DMS 273 treated with DMSO at 0.1 percent for 48 hours (cell line): ENCODE measurements around the gene CHCHD6.
A peak's percentile ranks its signal among the peaks of the same experiment; 100 is the strongest.

Source experiments
- DNase-seq: peaks from one replicate; lab custom pipeline; 2025; lab: John Stamatoyannopoulos, UW

CHCHD6 gene

GRCh38 chr3:126743350-126743749 is 39.3 kb downstream of the CHCHD6 start:
- no peak for DNase-seq

- no peak for DNase-seq
These were observed 39.7 kb downstream of the CHCHD6 start for GRCh38 chr3:126743781-126744180.

- DNase-seq: no peak
These were observed 41.8 kb downstream of the CHCHD6 start for GRCh38 chr3:126745760-126746394.

GRCh38 chr3:126746395-126747177 is 42.5 kb downstream of the CHCHD6 start:
- no peak for DNase-seq

GRCh38 chr3:126747768-126748167 is 43.7 kb downstream of the CHCHD6 start:
- no peak for DNase-seq

GRCh38 chr3:126748701-126749546 is 44.9 kb downstream of the CHCHD6 start:
- no peak for DNase-seq

GRCh38 chr3:126749547-126749875 is 45.5 kb downstream of the CHCHD6 start:
- no peak for DNase-seq

GRCh38 chr3:126749931-126750755 is 46.1 kb downstream of the CHCHD6 start:
- DNase-seq: no peak

GRCh38 chr3:126750756-126751121 is 46.7 kb downstream of the CHCHD6 start:
- DNase-seq: peak; percentile 78

- no peak for DNase-seq
These were observed 47.7 kb downstream of the CHCHD6 start for GRCh38 chr3:126751611-126752302.

- DNase-seq: peak; percentile 47
These were observed 48.5 kb downstream of the CHCHD6 start for GRCh38 chr3:126752303-126753190.

GRCh38 chr3:126753191-126754160 is 49.4 kb downstream of the CHCHD6 start:
- DNase-seq: no peak

GRCh38 chr3:126755866-126756265 is 51.8 kb downstream of the CHCHD6 start:
- DNase-seq: no peak

- DNase-seq: no peak
These were observed 54.0 kb downstream of the CHCHD6 start for GRCh38 chr3:126758026-126758425.

GRCh38 chr3:126758882-126759281 is 54.8 kb downstream of the CHCHD6 start:
- no peak for DNase-seq

- no peak for DNase-seq
These were observed 56.5 kb downstream of the CHCHD6 start for GRCh38 chr3:126760541-126760940.

GRCh38 chr3:126763035-126763434 is 59.0 kb downstream of the CHCHD6 start:
- no peak for DNase-seq

GRCh38 chr3:126765187-126766069 is 61.4 kb downstream of the CHCHD6 start:
- no peak for DNase-seq
